ENCODE measurements around the gene KIF20B. TPM values are rescaled to one million over a fixed set of nuclear protein-coding genes. Genes with fewer than 3 reads are reported as not detected.
A peak's percentile ranks its signal among the peaks of the same experiment; 100 is the strongest.

Gene KIF20B
- total and polyA plus RNA-seq, 4 donors = 1.1 to 10.2 (median 3.4) TPM

DNA sequence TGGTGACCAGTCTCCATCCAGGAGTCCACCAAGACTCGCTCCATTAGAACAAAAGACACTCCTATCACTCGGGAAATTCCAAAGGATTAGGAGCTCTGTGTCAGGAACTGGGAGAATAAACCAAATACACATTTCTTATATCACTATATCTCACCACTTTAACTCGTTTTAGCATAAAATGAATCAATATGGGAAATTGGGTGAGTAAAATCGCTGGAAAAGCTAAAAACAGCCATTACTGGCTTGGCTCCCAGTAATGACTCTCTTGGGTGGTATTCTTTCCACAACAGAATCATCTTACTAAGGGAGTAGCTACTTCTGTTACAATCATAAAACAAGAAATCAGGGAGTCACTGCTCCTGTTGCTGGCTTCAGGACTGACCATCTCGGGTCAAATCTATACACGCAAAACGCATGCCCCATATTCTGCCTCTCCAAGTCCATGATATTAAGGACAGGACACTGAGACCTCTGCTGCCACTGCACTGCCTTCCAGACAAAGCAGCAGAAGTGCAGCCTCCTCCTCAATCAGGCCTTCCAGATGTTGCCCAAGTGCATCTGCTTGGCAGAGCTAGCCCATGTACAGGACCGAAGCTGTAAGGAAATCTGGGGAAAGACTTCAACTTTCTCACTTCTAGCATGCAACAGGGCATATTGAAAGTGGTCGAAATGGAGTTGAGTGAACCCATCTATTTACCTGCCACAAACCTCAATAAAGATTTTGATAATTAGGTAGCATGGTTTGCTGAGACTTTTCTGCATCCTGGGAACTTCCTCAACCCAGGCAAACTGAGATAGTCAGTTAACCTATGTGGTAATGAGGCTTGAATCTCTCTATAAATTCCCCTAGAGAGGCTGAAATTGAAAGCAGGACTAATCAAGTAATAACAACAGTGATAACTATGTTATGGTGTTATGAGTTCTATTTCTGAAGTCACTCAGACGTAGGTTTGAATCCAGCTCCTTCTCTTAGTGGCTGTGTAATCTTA lies 42.0 kb upstream of the KIF20B start:
- no peak overlapping the region for H3K4me3 ChIP-seq
- H3K27ac ChIP-seq (ENCODE audit: low read depth in 1 of 2, low read length in 1 of 2) = no peak overlapping the region
- ATAC-seq (ENCODE audit: insufficient read depth, low FRiP score) (no peak), DNase-seq (peak; percentile 19 to 76 (median 56))
- peaks cover 0 to 6% (median 0%) of the 10 kb centered on the region in 5 donors for H3K4me1 ChIP-seq (ENCODE audit: control insufficient read depth in 5 of 5, insufficient read depth in 5 of 5, low read length in 5 of 5)
- TF ChIP-seq, protein P1, sequence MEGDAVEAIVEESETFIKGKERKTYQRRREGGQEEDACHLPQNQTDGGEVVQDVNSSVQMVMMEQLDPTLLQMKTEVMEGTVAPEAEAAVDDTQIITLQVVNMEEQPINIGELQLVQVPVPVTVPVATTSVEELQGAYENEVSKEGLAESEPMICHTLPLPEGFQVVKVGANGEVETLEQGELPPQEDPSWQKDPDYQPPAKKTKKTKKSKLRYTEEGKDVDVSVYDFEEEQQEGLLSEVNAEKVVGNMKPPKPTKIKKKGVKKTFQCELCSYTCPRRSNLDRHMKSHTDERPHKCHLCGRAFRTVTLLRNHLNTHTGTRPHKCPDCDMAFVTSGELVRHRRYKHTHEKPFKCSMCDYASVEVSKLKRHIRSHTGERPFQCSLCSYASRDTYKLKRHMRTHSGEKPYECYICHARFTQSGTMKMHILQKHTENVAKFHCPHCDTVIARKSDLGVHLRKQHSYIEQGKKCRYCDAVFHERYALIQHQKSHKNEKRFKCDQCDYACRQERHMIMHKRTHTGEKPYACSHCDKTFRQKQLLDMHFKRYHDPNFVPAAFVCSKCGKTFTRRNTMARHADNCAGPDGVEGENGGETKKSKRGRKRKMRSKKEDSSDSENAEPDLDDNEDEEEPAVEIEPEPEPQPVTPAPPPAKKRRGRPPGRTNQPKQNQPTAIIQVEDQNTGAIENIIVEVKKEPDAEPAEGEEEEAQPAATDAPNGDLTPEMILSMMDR (IDR thresholded peaks at IDR 0.05; ENCODE audit: control extremely low read depth, extremely low read depth) = no peak
- H3K36me3 ChIP-seq (ENCODE audit: control insufficient read depth in 4 of 4, insufficient read depth in 4 of 4, low read length in 4 of 4) = no peaks in the 10 kb centered on the region
- H3K9ac ChIP-seq (ENCODE audit: insufficient read depth in 1 of 2, low read length in 2 of 2) = peak overlapping the region in 1 of 2 donors; percentile 20
- WGBS, 2 donors = 81 to 93% methylated on average over 10 of the region's 10 CpGs
- no peaks in the 10 kb centered on the region for H3K27me3 ChIP-seq (ENCODE audit: control insufficient read depth in 3 of 3, insufficient read depth in 3 of 3, low read length in 2 of 3)
- peaks cover 0 to 3% (median 0%) of the 10 kb centered on the region in 4 donors for H3K9me3 ChIP-seq (ENCODE audit: control insufficient read depth in 4 of 4, insufficient read depth in 3 of 4, low read length in 3 of 4)

DNA sequence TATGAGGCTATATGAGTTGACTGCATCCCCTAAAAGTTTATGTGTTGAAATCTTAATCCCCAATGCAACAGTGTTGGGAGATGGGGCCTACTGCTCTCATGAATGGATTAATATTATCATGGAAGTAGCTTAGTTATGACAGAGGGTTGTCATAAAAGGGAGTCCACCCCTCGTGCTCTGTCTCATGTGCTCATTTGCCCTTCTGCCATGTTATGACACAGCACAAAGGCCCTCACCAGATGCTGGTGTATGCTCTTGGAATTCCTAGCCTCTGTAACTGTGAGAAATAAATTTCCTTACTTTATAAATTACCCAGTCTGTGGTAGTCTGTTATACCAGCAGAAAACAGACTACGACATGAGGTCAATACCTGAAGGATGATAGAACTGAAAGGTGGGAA lies 38.8 kb upstream of the KIF20B start:
- TF ChIP-seq, protein P1 (IDR thresholded peaks at IDR 0.05; ENCODE audit: control extremely low read depth, extremely low read depth) = no peak
- H3K9ac ChIP-seq (ENCODE audit: insufficient read depth in 1 of 2, low read length in 2 of 2) = no peak overlapping the region
- no peak overlapping the region for H3K4me3 ChIP-seq
- no peak overlapping the region for H3K27ac ChIP-seq (ENCODE audit: low read depth in 1 of 2, low read length in 1 of 2)
- no peaks in the 10 kb centered on the region for H3K36me3 ChIP-seq (ENCODE audit: control insufficient read depth in 4 of 4, insufficient read depth in 4 of 4, low read length in 4 of 4)
- H3K9me3 ChIP-seq (ENCODE audit: control insufficient read depth in 4 of 4, insufficient read depth in 3 of 4, low read length in 3 of 4) = no peaks in the 10 kb centered on the region
- H3K4me1 ChIP-seq (ENCODE audit: control insufficient read depth in 5 of 5, insufficient read depth in 5 of 5, low read length in 5 of 5) = peaks cover 0 to 6% (median 0%) of the 10 kb centered on the region in 5 donors
- ATAC-seq (ENCODE audit: insufficient read depth, low FRiP score) = no peak
- 95 to 98% methylated on average over 2 of the region's 2 CpGs for WGBS, 2 donors
- no peaks in the 10 kb centered on the region for H3K27me3 ChIP-seq (ENCODE audit: control insufficient read depth in 3 of 3, insufficient read depth in 3 of 3, low read length in 2 of 3)
- DNase-seq = no peak

DNA sequence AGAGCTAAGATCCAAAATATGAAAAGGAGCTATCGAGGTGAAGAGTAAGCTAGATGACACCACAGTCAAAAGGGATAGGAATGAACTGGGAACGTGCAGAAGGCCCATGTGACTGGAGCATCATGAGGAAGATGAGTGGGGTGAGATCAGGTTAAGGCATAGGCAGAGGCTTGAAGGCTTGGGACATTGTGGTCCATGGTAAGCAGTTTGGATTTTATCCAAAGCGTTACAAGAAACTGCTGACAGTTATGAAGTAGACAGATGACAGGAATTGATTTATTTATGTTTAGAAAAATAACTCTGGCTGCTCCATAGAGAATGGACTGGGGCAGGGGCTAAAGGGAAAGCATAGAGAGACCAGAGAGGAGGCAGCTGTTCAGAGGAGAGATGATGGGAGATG lies 38.2 kb upstream of the KIF20B start:
- Histone ChIP-seq H3K4me1 (ENCODE audit: control insufficient read depth in 5 of 5, insufficient read depth in 5 of 5, low read length in 5 of 5) (peaks cover 0 to 6% (median 0%) of the 10 kb centered on the region in 5 donors), H3K9ac (ENCODE audit: insufficient read depth in 1 of 2, low read length in 2 of 2) (no peak overlapping the region), H3K4me3 (no peak overlapping the region), H3K36me3 (ENCODE audit: control insufficient read depth in 4 of 4, insufficient read depth in 4 of 4, low read length in 4 of 4) (no peaks in the 10 kb centered on the region), H3K27ac (ENCODE audit: low read depth in 1 of 2, low read length in 1 of 2) (no peak overlapping the region), H3K9me3 (ENCODE audit: control insufficient read depth in 4 of 4, insufficient read depth in 3 of 4, low read length in 3 of 4) (no peaks in the 10 kb centered on the region), H3K27me3 (ENCODE audit: control insufficient read depth in 3 of 3, insufficient read depth in 3 of 3, low read length in 2 of 3) (no peaks in the 10 kb centered on the region)
- TF ChIP-seq, protein P1 (IDR thresholded peaks at IDR 0.05; ENCODE audit: control extremely low read depth, extremely low read depth) = no peak
- 59 to 64% methylated on average over 3 of the region's 3 CpGs for WGBS, 2 donors
- ATAC-seq (ENCODE audit: insufficient read depth, low FRiP score) (no peak), DNase-seq (no peak)

Measured in lung (tissue), 12 donors.